A549 (cell line): Measurements from ENCODE around the gene CFB.

Experiments used
- JUN ChIP-seq, 2 experiments: fragments of >200 bp; sonication (Bioruptor Twin); formaldehyde crosslinking; IDR thresholded peaks; 2 replicates in 1 of 2; 3 replicates in 1 of 2; pipeline ENCODE4 v1.6.1; 2016 to 2017
- NR3C1 ChIP-seq: fragments of >200 bp; sonication (Bioruptor Twin); formaldehyde crosslinking; IDR thresholded peaks from 3 replicates; pipeline ENCODE4 v1.6.1; 2017
- RAD21 ChIP-seq, 2 experiments: fragments of >200 bp in 1 of 2; sonication (Bioruptor Twin) in 1 of 2; formaldehyde crosslinking in 1 of 2; IDR thresholded peaks in 1 of 2; conservative IDR thresholded peaks in 1 of 2; 2 replicates in 1 of 2; 3 replicates in 1 of 2; pipeline ENCODE4 v1.6.1; 2012 to 2018; ENCODE audit warnings: inconsistent platforms in 1 of 2
- TF ChIP-seq, protein P1 (sequence below): fragments of >200 bp; sonication (Bioruptor Twin); formaldehyde crosslinking; IDR thresholded peaks from 3 replicates; pipeline ENCODE4 v1.5.1; 2016
- TF ChIP-seq, protein P2 (sequence below): fragments of 150-350 bp; IDR thresholded peaks from 2 replicates; pipeline ENCODE4 v1.6.1; 2014; ENCODE audit warnings: low read depth, mild to moderate bottlenecking, low read length
- TF ChIP-seq, protein P3 (sequence below): fragments of 450-650 bp; IDR thresholded peaks from 2 replicates; pipeline ENCODE4 v1.6.1; 2014; ENCODE audit warnings: antibody characterized with exemption

DNA sequence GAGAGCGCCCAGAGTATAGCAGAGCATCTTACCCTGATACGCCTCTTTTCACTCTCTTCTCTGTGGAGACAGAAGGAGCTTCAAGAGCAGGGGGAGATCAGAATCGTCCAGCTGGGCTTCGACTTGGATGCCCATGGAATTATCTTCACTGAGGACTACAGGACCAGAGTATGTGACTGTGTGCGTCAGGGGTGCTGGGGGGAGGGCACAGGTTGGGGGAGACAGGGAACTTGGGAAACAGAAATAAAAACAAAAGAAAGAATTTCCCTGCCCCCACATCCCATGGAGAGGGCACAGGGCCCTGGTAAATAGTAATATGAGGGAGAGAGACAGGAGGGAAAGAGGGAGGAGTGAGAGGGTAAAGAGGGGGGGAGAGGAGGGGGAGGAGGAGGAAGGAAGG is 32.9 kb downstream of the CFB start:
- TF ChIP-seq, protein P1, sequence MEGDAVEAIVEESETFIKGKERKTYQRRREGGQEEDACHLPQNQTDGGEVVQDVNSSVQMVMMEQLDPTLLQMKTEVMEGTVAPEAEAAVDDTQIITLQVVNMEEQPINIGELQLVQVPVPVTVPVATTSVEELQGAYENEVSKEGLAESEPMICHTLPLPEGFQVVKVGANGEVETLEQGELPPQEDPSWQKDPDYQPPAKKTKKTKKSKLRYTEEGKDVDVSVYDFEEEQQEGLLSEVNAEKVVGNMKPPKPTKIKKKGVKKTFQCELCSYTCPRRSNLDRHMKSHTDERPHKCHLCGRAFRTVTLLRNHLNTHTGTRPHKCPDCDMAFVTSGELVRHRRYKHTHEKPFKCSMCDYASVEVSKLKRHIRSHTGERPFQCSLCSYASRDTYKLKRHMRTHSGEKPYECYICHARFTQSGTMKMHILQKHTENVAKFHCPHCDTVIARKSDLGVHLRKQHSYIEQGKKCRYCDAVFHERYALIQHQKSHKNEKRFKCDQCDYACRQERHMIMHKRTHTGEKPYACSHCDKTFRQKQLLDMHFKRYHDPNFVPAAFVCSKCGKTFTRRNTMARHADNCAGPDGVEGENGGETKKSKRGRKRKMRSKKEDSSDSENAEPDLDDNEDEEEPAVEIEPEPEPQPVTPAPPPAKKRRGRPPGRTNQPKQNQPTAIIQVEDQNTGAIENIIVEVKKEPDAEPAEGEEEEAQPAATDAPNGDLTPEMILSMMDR, result no peak
- TF ChIP-seq RAD21 (conservative IDR thresholded peaks at IDR 0.05 in 1 of 2, IDR thresholded peaks at IDR 0.05 in 1 of 2) (no peak), JUN (IDR thresholded peaks at IDR 0.05) (no peak), NR3C1 (no peak)
- TF ChIP-seq, protein P2, sequence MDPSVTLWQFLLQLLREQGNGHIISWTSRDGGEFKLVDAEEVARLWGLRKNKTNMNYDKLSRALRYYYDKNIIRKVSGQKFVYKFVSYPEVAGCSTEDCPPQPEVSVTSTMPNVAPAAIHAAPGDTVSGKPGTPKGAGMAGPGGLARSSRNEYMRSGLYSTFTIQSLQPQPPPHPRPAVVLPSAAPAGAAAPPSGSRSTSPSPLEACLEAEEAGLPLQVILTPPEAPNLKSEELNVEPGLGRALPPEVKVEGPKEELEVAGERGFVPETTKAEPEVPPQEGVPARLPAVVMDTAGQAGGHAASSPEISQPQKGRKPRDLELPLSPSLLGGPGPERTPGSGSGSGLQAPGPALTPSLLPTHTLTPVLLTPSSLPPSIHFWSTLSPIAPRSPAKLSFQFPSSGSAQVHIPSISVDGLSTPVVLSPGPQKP, result no peak
- TF ChIP-seq, protein P3, sequence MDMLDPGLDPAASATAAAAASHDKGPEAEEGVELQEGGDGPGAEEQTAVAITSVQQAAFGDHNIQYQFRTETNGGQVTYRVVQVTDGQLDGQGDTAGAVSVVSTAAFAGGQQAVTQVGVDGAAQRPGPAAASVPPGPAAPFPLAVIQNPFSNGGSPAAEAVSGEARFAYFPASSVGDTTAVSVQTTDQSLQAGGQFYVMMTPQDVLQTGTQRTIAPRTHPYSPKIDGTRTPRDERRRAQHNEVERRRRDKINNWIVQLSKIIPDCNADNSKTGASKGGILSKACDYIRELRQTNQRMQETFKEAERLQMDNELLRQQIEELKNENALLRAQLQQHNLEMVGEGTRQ, result no peak
